WI38 (cell line): ENCODE results near the gene ERFE.
A peak's percentile ranks its signal among the peaks of the same experiment; 100 is the strongest.

Experiments
- H3K4me3 ChIP-seq: 2 replicates; pipeline ENCODE4 v1.5.1; 2011; ENCODE audit warnings: low read depth, mild to moderate bottlenecking, control low read depth, low read length
- CTCF ChIP-seq: IDR thresholded peaks from 2 replicates; pipeline ENCODE4 v1.5.1; 2012; ENCODE audit warnings: low read depth, mild to moderate bottlenecking, control low read depth, low read length

Gene ERFE

DNA sequence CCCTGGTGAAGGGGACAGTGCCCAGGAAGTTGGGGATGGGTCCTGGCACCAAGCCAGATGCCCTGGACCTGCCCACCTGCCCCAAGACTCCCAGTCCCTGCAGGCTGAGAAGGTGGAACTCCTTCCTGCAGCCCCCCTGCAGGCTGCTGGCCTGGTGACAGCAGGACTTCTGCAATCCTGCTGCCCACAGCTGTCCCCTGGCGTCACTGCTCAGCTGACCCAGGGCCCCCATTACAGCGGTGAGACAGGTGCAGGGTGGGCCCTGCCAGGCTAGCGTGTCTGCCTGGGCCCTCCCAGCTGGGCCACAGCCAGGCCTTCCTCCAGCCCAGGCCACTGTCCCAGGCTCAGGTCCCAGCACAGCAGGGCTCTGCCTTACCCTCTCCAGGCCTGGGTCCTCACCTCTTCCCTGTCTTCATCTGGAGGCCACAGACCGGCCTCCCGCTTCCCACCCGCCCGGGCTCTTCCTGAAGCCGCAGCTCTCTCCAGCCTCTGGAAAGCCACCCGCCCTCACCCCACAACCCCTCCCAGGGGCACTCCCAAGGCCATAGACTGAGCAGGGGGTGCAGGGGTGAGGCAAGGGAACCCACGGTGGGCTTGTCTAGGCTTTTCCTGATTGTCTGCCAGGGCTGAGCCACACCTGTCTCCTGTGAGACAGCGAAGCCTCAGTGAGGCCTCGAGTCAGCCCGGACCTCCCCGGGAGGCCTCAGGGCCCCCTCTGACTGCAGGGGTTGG is 8.8 kb upstream of the ERFE start:
- TF ChIP-seq CTCF, result no peak
- H3K4me3 ChIP-seq, result no peak overlapping the region

DNA sequence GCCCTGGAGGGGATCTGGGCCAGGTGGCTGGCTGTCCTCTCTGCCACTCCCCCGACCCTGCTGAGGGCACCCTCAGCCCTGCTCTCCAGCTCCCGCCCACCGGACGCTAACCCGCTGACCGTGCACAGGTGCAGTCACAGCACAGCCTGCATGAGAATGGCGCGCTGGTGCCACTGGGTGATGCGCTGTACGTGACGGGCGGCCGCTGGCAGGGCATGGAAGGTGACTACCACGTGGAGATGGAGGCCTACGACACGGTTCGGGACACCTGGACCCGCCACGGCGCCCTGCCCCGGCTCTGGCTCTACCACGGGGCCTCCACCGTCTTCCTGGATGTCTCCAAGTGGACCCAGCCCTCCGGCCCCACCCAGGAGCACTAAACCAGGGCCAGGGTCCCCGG is 8.1 kb upstream of the ERFE start:
- no peak for TF ChIP-seq CTCF
- no peak overlapping the region for H3K4me3 ChIP-seq

GRCh38 chr2:238151205-238151604 is 7.6 kb upstream of the ERFE start:
- TF ChIP-seq CTCF, result no peak
- H3K4me3 ChIP-seq, result no peak overlapping the region

DNA sequence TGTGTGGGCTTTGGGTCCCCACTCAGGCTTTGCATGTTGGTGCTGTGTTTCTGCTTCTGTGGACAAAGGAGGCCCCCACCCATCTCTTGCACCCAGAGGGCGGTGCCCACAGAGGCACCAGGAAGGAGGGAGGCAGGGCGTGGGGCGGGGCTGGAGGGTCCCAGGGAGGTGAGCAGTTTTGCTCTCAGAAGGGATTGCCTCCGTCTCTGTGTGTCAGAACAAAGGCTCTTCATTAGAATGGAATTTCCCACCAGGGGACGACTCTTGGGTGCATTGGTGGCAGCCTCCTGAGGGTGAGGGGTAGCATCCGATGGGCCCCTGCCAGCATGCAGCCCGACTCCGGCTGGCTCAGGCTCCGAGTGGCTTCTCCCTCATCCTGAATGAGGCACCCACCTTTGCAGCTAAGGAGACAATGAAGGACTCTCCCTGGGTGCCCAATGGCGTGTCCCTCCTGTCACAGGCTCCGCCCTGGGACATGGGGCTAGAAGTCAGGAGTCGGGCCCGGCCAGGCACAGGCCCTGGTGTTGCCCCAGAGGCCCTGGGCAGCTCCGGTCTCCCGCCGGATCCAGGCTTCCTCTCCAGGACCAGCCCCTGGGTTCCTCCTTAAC is 7.0 kb upstream of the ERFE start:
- H3K4me3 ChIP-seq, result no peak overlapping the region
- no peak for TF ChIP-seq CTCF

DNA sequence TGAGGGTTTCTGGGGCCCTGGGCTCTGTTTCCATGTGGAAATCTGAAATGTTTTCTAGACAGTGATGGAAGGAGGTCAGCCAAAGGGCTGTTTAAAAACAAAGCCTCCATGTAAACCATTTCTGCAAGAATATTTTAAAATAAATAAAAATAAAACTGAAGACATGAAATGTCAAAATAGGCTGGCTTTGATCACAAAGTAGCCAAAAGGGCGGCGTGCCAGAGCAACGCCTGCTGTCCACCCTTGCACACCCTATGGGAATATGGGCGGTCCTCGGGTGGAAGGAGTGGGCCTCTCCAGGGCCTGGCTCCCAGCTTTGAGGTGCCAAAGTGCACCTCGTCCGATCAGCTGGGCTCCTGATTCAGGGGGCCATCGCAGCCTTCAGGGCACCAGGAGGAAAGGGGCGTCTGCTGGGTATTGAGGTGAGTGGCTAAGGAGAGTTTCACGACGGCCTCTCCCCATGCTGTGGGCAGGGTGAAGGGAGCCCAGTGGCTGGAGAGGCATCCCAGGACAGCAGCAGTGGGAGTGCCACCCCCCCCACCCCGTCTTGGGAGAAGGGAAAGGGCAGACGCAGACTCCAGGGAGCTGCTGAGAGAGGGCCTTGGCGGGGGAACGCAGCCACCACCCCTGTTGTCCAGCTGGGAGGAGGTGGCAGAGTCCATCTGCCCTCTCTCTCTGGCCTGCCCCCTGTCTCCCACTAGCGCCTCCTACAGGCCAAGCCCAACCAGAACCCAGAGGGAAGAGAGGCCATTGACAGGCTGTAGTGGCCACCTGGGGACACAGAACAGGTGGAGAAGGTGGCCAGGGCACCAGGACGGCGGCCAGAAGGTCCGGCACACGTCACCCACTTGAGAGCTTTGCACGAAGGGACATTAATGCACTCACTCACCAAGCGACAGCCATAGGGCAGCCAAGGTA is 5.7 kb upstream of the ERFE start:
- no peak overlapping the region for H3K4me3 ChIP-seq
- TF ChIP-seq CTCF, result peak; percentile 20; the same call in 1 of the 2 replicates

DNA sequence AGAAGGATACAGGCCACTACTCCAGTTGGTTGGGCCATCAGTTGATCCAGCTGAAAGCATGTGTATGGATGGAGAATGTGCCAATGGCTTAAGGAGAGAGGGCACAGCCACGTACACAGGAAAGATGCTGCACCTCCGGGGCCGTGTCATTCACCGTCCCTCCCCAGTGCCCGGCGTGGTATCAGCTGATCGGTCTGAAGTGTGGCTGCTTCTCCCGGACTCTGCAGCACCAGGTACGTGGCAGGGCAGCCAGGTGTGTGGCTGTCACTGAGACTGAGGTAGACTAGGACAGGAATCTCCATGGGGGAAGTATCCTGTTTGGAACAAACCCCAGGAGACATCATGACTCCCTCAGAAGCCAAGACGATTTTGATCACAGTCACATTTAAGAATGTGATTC is 4.2 kb upstream of the ERFE start:
- TF ChIP-seq CTCF, result no peak
- H3K4me3 ChIP-seq, result no peak overlapping the region
